Neural crest cell (in vitro differentiated cells): ENCODE data around the gene SCUBE1. TPM values are rescaled to one million over a fixed set of nuclear protein-coding genes. Genes with fewer than 3 reads are reported as not detected.
"Not testable (repeated sequence)": the region's sequence is repeated elsewhere in the genome, so short reads cannot be mapped to it uniquely, and the experiment has no call there.

Experiments
- DNase-seq: peaks from one replicate; pipeline ENCODE4 v3.0.0; 2021; ENCODE audit warnings: low read depth, mixed read lengths, low spot score
- H3K27ac Mint-ChIP-seq: one replicate; pipeline ENCODE4 v1.8.0; 2021; ENCODE audit warnings: mild to moderate bottlenecking, mixed read lengths; ENCODE audit not compliant: unreplicated experiment
- H3K27me3 Mint-ChIP-seq: 2 replicates; pipeline ENCODE4 v1.8.0; 2021; ENCODE audit warnings: low read depth, mild to moderate bottlenecking, mixed read lengths
- H3K36me3 Mint-ChIP-seq: 2 replicates; pipeline ENCODE4 v1.8.0; 2021; ENCODE audit warnings: low read depth, mild to moderate bottlenecking, mixed read lengths
- H3K4me1 Mint-ChIP-seq: 2 replicates; pipeline ENCODE4 v1.8.0; 2021; ENCODE audit warnings: mixed read lengths
- H3K4me3 Mint-ChIP-seq: one replicate; pipeline ENCODE4 v1.8.0; 2021; ENCODE audit warnings: mild to moderate bottlenecking, mixed read lengths
- H3K9me3 Mint-ChIP-seq: 2 replicates; pipeline ENCODE4 v1.8.0; 2021; ENCODE audit warnings: mixed read lengths
- total RNA-seq: library from RNA; stranded (reverse); gene quantifications from 2 replicates; pipeline ENCODE4 v1.2.1, GENCODE V29; 2021
- TF ChIP-seq, protein P1 (sequence below): fragments of 200-600 bp; sonication (generic); conservative IDR thresholded peaks from 2 replicates; pipeline ENCODE4 v1.5.0; 2021; ENCODE audit warnings: antibody characterized with exemption, mild to moderate bottlenecking

Gene SCUBE1
- total RNA-seq, 1 donor from 2014 or later = 12.1 TPM

DNA sequence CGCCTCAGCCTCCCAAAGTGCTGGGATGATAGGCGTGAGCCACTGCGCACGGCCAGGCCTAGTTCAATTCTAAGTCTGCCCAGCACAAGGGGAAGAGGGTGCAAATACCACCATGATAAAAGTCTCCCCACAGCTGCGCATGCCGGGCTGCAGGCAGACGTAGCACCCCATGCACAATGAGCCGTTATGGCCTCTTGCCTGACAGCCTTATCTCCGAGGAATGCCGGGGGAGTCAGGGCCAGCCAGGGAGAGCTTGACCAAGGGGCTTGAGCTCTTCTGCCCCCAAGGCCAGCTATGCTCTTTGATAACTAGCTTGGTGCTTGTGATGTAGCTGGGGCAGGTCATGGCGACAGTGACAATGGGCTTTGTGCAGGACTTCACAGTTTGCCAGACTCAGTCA, 13.7 kb upstream of the SCUBE1 start:
- Mint-ChIP-seq H3K4me1 (peaks cover 6% of the 10 kb centered on the region), H3K4me3 (no peak overlapping the region), H3K36me3 (no peaks in the 10 kb centered on the region), H3K27me3 (no peaks in the 10 kb centered on the region), H3K27ac (no peak overlapping the region), H3K9me3 (no peaks in the 10 kb centered on the region)
- no peak for DNase-seq
- TF ChIP-seq, protein P1, sequence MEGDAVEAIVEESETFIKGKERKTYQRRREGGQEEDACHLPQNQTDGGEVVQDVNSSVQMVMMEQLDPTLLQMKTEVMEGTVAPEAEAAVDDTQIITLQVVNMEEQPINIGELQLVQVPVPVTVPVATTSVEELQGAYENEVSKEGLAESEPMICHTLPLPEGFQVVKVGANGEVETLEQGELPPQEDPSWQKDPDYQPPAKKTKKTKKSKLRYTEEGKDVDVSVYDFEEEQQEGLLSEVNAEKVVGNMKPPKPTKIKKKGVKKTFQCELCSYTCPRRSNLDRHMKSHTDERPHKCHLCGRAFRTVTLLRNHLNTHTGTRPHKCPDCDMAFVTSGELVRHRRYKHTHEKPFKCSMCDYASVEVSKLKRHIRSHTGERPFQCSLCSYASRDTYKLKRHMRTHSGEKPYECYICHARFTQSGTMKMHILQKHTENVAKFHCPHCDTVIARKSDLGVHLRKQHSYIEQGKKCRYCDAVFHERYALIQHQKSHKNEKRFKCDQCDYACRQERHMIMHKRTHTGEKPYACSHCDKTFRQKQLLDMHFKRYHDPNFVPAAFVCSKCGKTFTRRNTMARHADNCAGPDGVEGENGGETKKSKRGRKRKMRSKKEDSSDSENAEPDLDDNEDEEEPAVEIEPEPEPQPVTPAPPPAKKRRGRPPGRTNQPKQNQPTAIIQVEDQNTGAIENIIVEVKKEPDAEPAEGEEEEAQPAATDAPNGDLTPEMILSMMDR = no peak

DNA sequence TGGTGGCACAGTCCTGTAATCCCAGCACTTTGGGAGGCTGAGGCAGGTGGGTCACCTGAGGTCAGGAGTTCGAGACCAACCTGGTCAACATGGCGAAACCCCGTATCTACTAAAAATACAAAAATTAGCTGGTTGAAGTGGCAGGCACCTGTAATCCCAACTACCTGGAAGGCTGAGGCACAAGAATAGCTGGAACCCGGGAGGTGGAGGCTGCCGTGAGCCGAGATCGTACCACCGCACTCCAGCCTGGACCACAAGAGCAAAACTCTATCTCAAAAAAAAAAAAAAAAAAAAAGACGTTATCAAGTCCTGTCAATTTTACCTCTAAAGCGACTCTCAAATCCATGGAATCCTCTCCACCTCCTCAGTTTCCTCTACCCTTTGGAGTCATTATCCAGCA, 12.5 kb upstream of the SCUBE1 start:
- H3K36me3 Mint-ChIP-seq, H3K27ac Mint-ChIP-seq, H3K9me3 Mint-ChIP-seq, H3K27me3 Mint-ChIP-seq, H3K4me1 Mint-ChIP-seq, DNase-seq, H3K4me3 Mint-ChIP-seq: not testable (repeated sequence)

DNA sequence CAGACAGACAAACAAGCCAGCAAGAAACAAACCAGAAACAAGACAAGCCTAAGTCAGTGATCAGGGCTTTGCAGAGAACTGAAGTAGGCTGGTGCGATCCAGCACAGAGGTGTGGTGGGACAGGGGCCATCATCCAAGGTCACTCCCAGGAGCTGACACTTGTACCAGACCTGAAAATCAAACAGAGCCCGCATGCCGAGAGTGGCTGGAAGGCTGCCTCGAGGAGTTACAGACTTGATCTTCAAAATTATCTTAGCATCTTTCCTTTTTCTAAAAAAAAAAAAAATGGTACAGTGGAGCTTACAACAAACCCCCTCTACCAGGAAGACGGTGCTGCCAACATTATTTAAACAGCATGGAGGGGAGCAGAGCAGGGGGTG, 8.8 kb upstream of the SCUBE1 start:
- Mint-ChIP-seq H3K27ac (no peak overlapping the region), H3K36me3 (no peaks in the 10 kb centered on the region), H3K4me3 (no peak overlapping the region), H3K9me3 (no peaks in the 10 kb centered on the region), H3K27me3 (peaks cover 21% of the 10 kb centered on the region), H3K4me1 (peaks cover 2% of the 10 kb centered on the region)
- TF ChIP-seq, protein P1 = no peak
- no peak for DNase-seq

DNA sequence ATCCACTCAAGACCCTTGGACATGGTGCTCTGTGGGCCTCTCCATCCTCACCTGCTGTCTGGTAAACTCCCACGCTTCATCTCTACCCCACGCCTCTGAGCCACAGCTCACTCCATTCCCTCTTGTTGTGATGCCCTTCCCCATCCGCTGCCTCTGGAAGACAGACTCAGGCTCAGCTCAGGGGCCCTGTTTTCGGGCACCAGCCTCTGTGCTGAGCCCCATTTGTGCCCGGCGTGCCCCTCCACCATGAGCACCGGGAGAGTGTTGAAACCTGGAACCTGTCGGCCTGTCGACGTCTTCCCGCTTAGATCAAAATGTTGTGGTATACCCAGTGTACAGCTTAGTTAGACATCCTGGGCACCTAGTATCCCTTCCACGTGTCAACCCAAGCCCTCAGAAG, 6.5 kb upstream of the SCUBE1 start:
- Mint-ChIP-seq H3K9me3 (no peaks in the 10 kb centered on the region), H3K27ac (no peak overlapping the region), H3K4me1 (peaks cover 2% of the 10 kb centered on the region), H3K27me3 (peaks cover 40% of the 10 kb centered on the region), H3K4me3 (no peak overlapping the region), H3K36me3 (no peaks in the 10 kb centered on the region)
- TF ChIP-seq, protein P1 = no peak
- no peak for DNase-seq

DNA sequence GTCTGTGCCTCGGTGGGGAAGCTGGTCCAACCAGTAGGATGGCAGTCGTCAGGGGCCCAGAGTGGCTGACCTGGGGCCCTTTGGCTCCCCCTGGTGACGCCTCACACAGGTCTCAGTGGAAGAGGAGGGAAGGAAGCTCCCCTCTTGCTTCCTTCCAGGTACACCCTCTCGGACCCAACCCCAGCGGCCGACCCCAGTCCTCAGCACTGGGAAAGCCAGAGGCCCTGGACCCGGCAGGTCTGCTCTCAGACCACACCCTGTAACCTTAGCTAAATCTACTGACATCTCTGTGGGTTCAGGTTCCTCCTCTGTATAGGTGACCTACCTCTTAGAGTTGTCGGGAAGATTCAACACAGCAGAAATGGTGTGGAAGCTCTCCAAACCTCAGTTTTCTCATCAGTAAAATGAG, 3.4 kb upstream of the SCUBE1 start:
- DNase-seq = peak; percentile 65
- H3K27me3 Mint-ChIP-seq = peaks cover 61% of the 10 kb centered on the region
- TF ChIP-seq, protein P1 = peak; percentile 75
- H3K36me3 Mint-ChIP-seq = no peaks in the 10 kb centered on the region
- H3K9me3 Mint-ChIP-seq = no peaks in the 10 kb centered on the region
- H3K4me3 Mint-ChIP-seq = no peak overlapping the region
- H3K27ac Mint-ChIP-seq = no peak overlapping the region
- H3K4me1 Mint-ChIP-seq = peaks cover 10% of the 10 kb centered on the region

DNA sequence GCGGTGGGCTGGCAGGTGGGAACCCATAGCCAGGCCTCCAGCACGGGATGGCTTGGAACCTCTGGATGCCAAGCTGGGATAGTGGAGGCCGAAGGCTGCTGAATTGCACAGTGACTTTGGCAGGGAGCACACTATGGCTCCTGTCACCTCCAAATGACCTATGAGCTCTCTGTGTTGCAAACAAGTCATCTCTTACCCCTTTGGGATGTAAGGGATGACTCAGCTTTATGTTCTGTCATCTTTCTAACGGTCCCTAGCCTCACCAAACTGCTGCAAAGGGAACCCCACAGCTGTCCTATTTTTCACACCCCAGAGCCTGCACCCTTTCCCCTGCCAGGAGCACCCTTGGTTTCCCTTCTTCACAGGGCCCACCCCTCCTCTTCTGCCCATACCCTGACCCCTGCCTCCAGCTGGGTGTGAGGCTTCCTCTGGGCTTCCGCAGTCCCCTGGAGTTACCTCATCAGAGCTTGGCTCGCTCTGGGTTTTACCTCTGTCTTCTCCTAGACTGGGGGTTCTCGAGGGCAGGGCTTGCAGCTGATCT, 2.7 kb upstream of the SCUBE1 start:
- H3K27ac Mint-ChIP-seq = no peak overlapping the region
- peaks cover 67% of the 10 kb centered on the region for H3K27me3 Mint-ChIP-seq
- TF ChIP-seq, protein P1 = no peak
- no peaks in the 10 kb centered on the region for H3K36me3 Mint-ChIP-seq
- no peak for DNase-seq
- H3K9me3 Mint-ChIP-seq = no peaks in the 10 kb centered on the region
- H3K4me3 Mint-ChIP-seq = peak overlapping the region; percentile 49
- peaks cover 12% of the 10 kb centered on the region for H3K4me1 Mint-ChIP-seq
